ENCODE data around the gene STX4.

- TF ChIP-seq CTCF (IDR thresholded peaks at IDR 0.05) (no peak), POLR2A (IDR thresholded peaks at IDR 0.05) (no peak)
Measured at GRCh38 chr16:31088459-31089183, 55.3 kb downstream of the STX4 start, which contains the start of gene PRSS53.

Data from thyroid gland (tissue), 4 donors.